Endothelial cell (in vitro differentiated cells): Measurements from ENCODE around the gene DGCR2. TPM values are rescaled to one million over a fixed set of nuclear protein-coding genes. Genes with fewer than 3 reads are reported as not detected.
A peak's percentile ranks its signal among the peaks of the same experiment; 100 is the strongest.

Experiments
- DNase-seq: peaks from one replicate; pipeline ENCODE4 v3.0.0; 2021; ENCODE audit warnings: low spot score
- H3K27ac Mint-ChIP-seq: one replicate; pipeline ENCODE4 v1.8.0; 2021; ENCODE audit warnings: mixed read lengths, inconsistent platforms; ENCODE audit not compliant: unreplicated experiment
- H3K27me3 Mint-ChIP-seq: one replicate; pipeline ENCODE4 v1.8.0; 2021; ENCODE audit warnings: mild to moderate bottlenecking, moderate library complexity, mixed read lengths, inconsistent platforms; ENCODE audit not compliant: unreplicated experiment
- H3K36me3 Mint-ChIP-seq: one replicate; pipeline ENCODE4 v1.8.0; 2021; ENCODE audit warnings: mild to moderate bottlenecking, low read depth, mixed read lengths, inconsistent platforms; ENCODE audit not compliant: unreplicated experiment
- H3K4me1 Mint-ChIP-seq: one replicate; pipeline ENCODE4 v1.8.0; 2021; ENCODE audit warnings: mild to moderate bottlenecking, mixed read lengths, inconsistent platforms; ENCODE audit not compliant: unreplicated experiment
- H3K4me3 Mint-ChIP-seq: one replicate; pipeline ENCODE4 v1.8.0; 2021; ENCODE audit warnings: mild to moderate bottlenecking, mixed read lengths, inconsistent platforms; ENCODE audit not compliant: unreplicated experiment
- H3K9me3 Mint-ChIP-seq: one replicate; pipeline ENCODE4 v1.8.0; 2021; ENCODE audit warnings: mixed read lengths, inconsistent platforms; ENCODE audit not compliant: unreplicated experiment
- CTCF ChIP-seq: fragments of 200-600 bp; sonication (generic); IDR thresholded peaks from one replicate; pipeline ENCODE4 v1.5.0; 2021; ENCODE audit warnings: antibody characterized with exemption; ENCODE audit not compliant: unreplicated experiment
- total RNA-seq: library from RNA; stranded (reverse); fragmentation: NEBNext Ultra II Directional; extraction: Animal tissue kit (Norgen Biotek cat#: 25700); gene quantifications from one replicate; pipeline ENCODE4 v1.2.1, GENCODE V29; 2021; ENCODE audit not compliant: unreplicated experiment

The DGCR2 gene
- total RNA-seq, 1 donor from 2014 or later = 46.7 TPM

- Mint-ChIP-seq H3K9me3 (no peaks in the 10 kb centered on the region), H3K27ac (no peak overlapping the region), H3K4me1 (peaks cover 19% of the 10 kb centered on the region), H3K36me3 (no peaks in the 10 kb centered on the region), H3K27me3 (peaks cover 13% of the 10 kb centered on the region), H3K4me3 (no peak overlapping the region)
- no peak for TF ChIP-seq CTCF
- DNase-seq = no peak
These were observed 2.2 kb upstream of the DGCR2 start for GRCh38 chr22:19124377-19124776.

GRCh38 chr22:19123936-19124335 is 1.7 kb upstream of the DGCR2 start:
- DNase-seq = no peak
- H3K27me3 Mint-ChIP-seq = peaks cover 8% of the 10 kb centered on the region
- peaks cover 19% of the 10 kb centered on the region for H3K4me1 Mint-ChIP-seq
- no peaks in the 10 kb centered on the region for H3K9me3 Mint-ChIP-seq
- H3K36me3 Mint-ChIP-seq = no peaks in the 10 kb centered on the region
- no peak for TF ChIP-seq CTCF
- no peak overlapping the region for H3K27ac Mint-ChIP-seq
- no peak overlapping the region for H3K4me3 Mint-ChIP-seq

- Mint-ChIP-seq H3K4me1 (peaks cover 19% of the 10 kb centered on the region), H3K36me3 (no peaks in the 10 kb centered on the region), H3K9me3 (no peaks in the 10 kb centered on the region), H3K27ac (peak overlapping the region; percentile 10), H3K27me3 (peaks cover 8% of the 10 kb centered on the region), H3K4me3 (peak overlapping the region; percentile 87)
- peak; percentile 37 for DNase-seq
- TF ChIP-seq CTCF = no peak
These were observed 710 bp upstream of the DGCR2 start for GRCh38 chr22:19122752-19123492.

- H3K36me3 Mint-ChIP-seq = no peaks in the 10 kb centered on the region
- H3K27me3 Mint-ChIP-seq = peaks cover 8% of the 10 kb centered on the region
- peak overlapping the region; percentile 91 for H3K4me3 Mint-ChIP-seq
- no peaks in the 10 kb centered on the region for H3K9me3 Mint-ChIP-seq
- peak; percentile 48 for DNase-seq
- peak overlapping the region; percentile 85 for H3K27ac Mint-ChIP-seq
- no peak for TF ChIP-seq CTCF
- peaks cover 19% of the 10 kb centered on the region for H3K4me1 Mint-ChIP-seq
These were observed 525 bp downstream of the DGCR2 start for GRCh38 chr22:19121631-19122142.
